OCI-LY1 (cell line): Measurements from ENCODE around the gene HNRNPA1.
A peak's percentile ranks its signal among the peaks of the same experiment; 100 is the strongest.

Experiments
- EZH2 ChIP-seq: fragments of 200-600 bp; sonication (generic), shearing (Covaris generic); IDR thresholded peaks from 2 replicates; pipeline ENCODE4 v1.8.0; 2017; ENCODE audit warnings: borderline replicate concordance, mixed run types, mild to moderate bottlenecking, antibody characterized with exemption, low read length, moderate library complexity, mixed read lengths
- TF ChIP-seq, protein P1 (sequence below): fragments of 200-600 bp; sonication (generic), shearing (Covaris generic); IDR thresholded peaks from 2 replicates; pipeline ENCODE4 v1.5.1; 2017; ENCODE audit warnings: mild to moderate bottlenecking, antibody characterized with exemption, low read length, moderate library complexity, mixed read lengths

DNA sequence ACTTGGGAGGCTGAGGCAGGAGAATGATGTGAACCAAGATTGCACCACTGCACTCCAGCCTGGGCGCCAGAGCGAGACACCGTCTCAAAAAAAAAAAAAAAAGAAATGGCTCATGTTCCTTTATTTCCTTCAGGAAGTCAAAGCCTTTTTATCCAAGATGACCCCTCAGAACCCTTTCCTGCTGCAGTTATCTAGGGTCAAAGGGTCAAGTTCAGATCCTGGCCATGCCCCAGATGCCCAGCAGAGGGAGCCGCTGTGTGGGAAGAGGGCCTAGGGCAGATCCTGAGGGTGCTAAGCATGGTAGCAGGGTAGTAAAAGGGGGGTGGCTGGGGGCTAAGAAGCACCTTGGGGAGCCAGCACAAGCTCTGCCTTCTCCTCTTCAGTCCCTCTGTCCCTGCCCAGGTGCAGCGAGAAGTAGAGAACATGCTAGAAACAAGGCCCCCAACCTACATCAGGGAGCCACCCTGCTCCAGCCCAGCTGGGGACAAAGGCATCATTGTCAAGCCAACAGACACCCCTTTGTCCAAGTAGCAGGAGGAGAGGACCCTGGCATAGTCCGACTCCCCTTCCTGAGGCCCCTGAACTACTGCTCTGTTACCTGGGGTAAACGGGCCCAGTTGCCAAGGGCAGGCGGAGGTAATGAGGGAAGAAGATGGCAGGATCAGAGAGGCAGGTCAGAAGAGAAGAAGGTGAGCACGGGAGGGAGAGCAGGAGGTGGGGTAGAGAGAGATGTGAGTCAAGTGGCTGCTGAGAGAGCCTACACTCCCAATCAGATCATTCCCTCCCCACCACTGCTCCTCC, 13.8 kb downstream of the HNRNPA1 start:
- TF ChIP-seq, protein P1, sequence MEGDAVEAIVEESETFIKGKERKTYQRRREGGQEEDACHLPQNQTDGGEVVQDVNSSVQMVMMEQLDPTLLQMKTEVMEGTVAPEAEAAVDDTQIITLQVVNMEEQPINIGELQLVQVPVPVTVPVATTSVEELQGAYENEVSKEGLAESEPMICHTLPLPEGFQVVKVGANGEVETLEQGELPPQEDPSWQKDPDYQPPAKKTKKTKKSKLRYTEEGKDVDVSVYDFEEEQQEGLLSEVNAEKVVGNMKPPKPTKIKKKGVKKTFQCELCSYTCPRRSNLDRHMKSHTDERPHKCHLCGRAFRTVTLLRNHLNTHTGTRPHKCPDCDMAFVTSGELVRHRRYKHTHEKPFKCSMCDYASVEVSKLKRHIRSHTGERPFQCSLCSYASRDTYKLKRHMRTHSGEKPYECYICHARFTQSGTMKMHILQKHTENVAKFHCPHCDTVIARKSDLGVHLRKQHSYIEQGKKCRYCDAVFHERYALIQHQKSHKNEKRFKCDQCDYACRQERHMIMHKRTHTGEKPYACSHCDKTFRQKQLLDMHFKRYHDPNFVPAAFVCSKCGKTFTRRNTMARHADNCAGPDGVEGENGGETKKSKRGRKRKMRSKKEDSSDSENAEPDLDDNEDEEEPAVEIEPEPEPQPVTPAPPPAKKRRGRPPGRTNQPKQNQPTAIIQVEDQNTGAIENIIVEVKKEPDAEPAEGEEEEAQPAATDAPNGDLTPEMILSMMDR, result peak; percentile 88
- no peak for TF ChIP-seq EZH2
